ENCODE measurements around the gene TGFBI. TPM values are rescaled to one million over a fixed set of nuclear protein-coding genes. Genes with fewer than 3 reads are reported as not detected.

TGFBI gene
- total and polyA plus RNA-seq, 9 of the 15 experiments (the other 6 are each of a cell fraction or from before 2014, with no cell fraction given): 0.05 to 0.62 (median 0.08) TPM; not detected in 6

DNA sequence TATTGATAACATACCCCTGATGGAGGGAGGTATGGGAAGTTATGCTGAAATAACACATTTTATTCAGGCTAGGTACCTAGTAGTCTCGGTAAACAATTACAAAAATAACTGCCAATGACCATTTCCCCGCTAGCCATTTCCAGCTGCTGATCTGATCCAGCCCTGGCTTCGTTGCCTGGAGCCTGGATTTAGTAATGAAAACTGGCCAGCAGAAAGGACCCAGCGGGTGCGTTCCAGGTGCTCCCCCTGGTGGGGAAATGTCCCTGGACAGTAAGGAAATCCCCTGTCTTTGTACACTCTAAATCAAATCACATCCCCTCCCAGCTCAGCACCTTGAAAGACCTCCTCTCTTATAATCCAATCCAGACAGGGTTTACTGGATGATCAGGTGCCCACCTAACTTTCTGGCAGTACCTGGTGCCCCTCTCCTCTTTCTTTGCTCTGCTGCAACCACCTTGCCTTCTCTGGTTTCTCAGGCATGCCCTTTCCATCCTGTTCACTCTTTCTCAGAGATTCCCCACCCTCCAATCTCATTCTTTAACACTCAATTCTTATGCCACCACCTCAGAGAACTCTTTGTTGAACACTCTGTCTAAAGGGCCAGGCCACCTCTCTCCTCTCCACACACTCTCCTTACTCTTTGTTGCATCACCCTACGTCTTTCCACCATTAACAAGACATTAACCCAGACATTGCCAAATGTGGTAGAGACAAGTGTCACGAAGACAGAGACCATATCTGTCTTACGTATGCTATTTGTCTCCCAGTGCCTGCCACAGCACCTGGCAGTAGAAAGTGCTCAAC, 53.8 kb downstream of the TGFBI start (continued):
- TF ChIP-seq, protein P1, sequence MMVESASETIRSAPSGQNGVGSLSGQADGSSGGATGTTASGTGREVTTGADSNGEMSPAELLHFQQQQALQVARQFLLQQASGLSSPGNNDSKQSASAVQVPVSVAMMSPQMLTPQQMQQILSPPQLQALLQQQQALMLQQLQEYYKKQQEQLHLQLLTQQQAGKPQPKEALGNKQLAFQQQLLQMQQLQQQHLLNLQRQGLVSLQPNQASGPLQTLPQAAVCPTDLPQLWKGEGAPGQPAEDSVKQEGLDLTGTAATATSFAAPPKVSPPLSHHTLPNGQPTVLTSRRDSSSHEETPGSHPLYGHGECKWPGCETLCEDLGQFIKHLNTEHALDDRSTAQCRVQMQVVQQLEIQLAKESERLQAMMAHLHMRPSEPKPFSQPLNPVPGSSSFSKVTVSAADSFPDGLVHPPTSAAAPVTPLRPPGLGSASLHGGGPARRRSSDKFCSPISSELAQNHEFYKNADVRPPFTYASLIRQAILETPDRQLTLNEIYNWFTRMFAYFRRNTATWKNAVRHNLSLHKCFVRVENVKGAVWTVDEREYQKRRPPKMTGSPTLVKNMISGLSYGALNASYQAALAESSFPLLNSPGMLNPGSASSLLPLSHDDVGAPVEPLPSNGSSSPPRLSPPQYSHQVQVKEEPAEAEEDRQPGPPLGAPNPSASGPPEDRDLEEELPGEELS (CRISPR knock-in tag; IDR thresholded peaks at IDR 0.05; ENCODE audit: borderline replicate concordance): no peak
- TF ChIP-seq HDAC2 (IDR thresholded peaks at IDR 0.05): no peak
- peak; percentile 83; the same call in 1 of the 2 replicates for TF ChIP-seq EHMT2 (IDR thresholded peaks at IDR 0.05)
- TF ChIP-seq RBM22 (IDR thresholded peaks at IDR 0.05; ENCODE audit: low read depth, low read length, poor library complexity, severe bottlenecking): no peak
- TF ChIP-seq, protein P2, sequence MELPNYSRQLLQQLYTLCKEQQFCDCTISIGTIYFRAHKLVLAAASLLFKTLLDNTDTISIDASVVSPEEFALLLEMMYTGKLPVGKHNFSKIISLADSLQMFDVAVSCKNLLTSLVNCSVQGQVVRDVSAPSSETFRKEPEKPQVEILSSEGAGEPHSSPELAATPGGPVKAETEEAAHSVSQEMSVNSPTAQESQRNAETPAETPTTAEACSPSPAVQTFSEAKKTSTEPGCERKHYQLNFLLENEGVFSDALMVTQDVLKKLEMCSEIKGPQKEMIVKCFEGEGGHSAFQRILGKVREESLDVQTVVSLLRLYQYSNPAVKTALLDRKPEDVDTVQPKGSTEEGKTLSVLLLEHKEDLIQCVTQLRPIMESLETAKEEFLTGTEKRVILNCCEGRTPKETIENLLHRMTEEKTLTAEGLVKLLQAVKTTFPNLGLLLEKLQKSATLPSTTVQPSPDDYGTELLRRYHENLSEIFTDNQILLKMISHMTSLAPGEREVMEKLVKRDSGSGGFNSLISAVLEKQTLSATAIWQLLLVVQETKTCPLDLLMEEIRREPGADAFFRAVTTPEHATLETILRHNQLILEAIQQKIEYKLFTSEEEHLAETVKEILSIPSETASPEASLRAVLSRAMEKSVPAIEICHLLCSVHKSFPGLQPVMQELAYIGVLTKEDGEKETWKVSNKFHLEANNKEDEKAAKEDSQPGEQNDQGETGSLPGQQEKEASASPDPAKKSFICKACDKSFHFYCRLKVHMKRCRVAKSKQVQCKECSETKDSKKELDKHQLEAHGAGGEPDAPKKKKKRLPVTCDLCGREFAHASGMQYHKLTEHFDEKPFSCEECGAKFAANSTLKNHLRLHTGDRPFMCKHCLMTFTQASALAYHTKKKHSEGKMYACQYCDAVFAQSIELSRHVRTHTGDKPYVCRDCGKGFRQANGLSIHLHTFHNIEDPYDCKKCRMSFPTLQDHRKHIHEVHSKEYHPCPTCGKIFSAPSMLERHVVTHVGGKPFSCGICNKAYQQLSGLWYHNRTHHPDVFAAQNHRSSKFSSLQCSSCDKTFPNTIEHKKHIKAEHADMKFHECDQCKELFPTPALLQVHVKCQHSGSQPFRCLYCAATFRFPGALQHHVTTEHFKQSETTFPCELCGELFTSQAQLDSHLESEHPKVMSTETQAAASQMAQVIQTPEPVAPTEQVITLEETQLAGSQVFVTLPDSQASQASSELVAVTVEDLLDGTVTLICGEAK (IDR thresholded peaks at IDR 0.05): no peak
- TF ChIP-seq, protein P2 (CRISPR knock-in tag; IDR thresholded peaks at IDR 0.05): no peak
- TF ChIP-seq HNRNPLL (IDR thresholded peaks at IDR 0.05; ENCODE audit: low read depth, low read length, poor library complexity, severe bottlenecking): no peak
- no peak for TF ChIP-seq CHD2 (IDR thresholded peaks at IDR 0.05; ENCODE audit: low read depth, low read length)
- TF ChIP-seq XRCC5 (IDR thresholded peaks at IDR 0.05; ENCODE audit: low read depth, low read length): no peak
- no peak for TF ChIP-seq MCM7 (IDR thresholded peaks at IDR 0.05)
- TF ChIP-seq ZNF274 (IDR thresholded peaks at IDR 0.05; ENCODE audit: borderline replicate concordance, low read depth, low read length): no peak
- no peak for TF ChIP-seq LCOR (CRISPR knock-in tag; IDR thresholded peaks at IDR 0.05)
- TF ChIP-seq TAF7 (tag; IDR thresholded peaks at IDR 0.05): peak; percentile 53; the same call in 1 of the 2 replicates
- TF ChIP-seq PHB2 (IDR thresholded peaks at IDR 0.05; ENCODE audit: low read depth): no peak
- TF ChIP-seq HDAC6 (IDR thresholded peaks at IDR 0.05; ENCODE audit: low read depth, low read length): no peak
- no peak for TF ChIP-seq SIN3A (IDR thresholded peaks at IDR 0.05; ENCODE audit: borderline replicate concordance in 2 of 2, control insufficient read depth in 1 of 2, low read depth in 2 of 2, low read length in 2 of 2)
